ENCODE measurements around the gene E2F2.

The E2F2 gene

DNA sequence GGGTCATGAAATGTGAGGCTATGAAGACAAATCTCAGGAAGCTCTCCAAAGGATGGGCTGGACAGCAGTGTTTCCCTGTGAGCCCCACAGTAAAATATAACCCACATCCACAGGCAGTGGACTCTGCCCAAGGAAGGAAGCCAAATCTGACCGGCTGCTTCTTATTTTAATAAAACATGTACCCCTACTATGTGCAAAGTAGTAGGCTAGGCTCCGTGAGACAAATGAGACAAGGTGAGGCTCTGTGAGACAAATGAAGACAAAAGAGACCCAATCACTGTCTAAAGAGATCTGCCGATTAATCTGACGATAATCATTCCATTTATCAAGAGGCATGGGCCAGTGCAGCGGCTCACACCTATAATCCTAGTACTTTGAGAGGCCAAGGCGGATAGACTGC is 49.1 kb downstream of the E2F2 start:
- H3K27ac ChIP-seq, result no peak overlapping the region
- TF ChIP-seq ZFX (IDR thresholded peaks at IDR 0.05) (no peak), CTCF (conservative IDR thresholded peaks at IDR 0.05) (no peak)

- no peak overlapping the region for H3K27ac ChIP-seq
- TF ChIP-seq ZFX (IDR thresholded peaks at IDR 0.05) (no peak), CTCF (conservative IDR thresholded peaks at IDR 0.05) (no peak)
These were observed 49.9 kb downstream of the E2F2 start for GRCh38 chr1:23481026-23481597.

- TF ChIP-seq ZFX (IDR thresholded peaks at IDR 0.05), result no peak
- TF ChIP-seq CTCF (conservative IDR thresholded peaks at IDR 0.05), result no peak
- H3K27ac ChIP-seq, result peak overlapping the region; percentile 53
These were observed 50.6 kb downstream of the E2F2 start for GRCh38 chr1:23480187-23481025.

GRCh38 chr1:23479666-23479941 is 51.4 kb downstream of the E2F2 start:
- TF ChIP-seq CTCF (conservative IDR thresholded peaks at IDR 0.05) (no peak), ZFX (IDR thresholded peaks at IDR 0.05) (no peak)
- H3K27ac ChIP-seq, result peak overlapping the region; percentile 53

GRCh38 chr1:23478896-23479665 is 52.0 kb downstream of the E2F2 start:
- TF ChIP-seq CTCF (conservative IDR thresholded peaks at IDR 0.05) (no peak), ZFX (IDR thresholded peaks at IDR 0.05) (no peak)
- peak overlapping the region; percentile 44 for H3K27ac ChIP-seq

DNA sequence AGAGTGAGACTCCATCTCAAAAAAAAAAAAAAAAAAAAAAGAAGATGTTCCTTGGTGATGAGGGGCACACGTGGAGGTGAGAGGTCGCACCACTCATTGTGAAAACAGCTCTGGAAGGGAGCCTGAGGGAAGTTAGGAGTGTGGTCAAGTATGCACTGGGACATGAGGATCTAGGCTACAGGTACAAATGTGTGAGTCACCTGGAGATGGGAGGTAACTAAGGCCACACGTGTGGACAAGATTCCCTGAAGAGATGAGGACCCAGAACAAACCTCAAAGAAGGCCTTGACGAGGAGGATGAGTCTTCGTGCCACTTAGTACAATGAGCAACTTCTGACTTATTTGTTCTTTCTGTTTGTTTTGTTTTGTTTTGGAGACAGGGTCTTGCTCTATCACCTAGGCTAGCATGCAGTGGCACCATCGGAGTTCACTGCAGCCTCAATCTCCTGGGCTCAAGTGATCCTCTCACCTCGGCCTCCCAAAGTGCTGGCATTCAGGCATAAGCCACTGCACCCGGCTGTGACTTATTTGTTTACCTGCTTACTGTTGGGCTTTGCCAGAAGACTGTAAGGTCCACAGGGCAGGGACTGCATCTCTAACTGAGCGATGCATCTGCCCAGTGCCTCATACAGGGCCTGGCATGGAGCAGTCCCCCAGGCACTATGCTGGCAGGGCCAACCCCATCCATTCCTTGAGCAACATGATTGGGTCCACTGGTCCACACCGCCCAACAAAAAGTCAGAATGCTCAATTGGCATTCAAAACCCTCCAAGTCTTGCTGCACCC is 53.5 kb downstream of the E2F2 start:
- TF ChIP-seq ZFX (IDR thresholded peaks at IDR 0.05) (no peak), CTCF (conservative IDR thresholded peaks at IDR 0.05) (no peak)
- H3K27ac ChIP-seq, result peak overlapping the region; percentile 44; the same call in 1 of the 2 replicates
